AG08395 (cell line): Measurements from ENCODE around the gene LRFN2.

Experiments used
- DNase-seq: peaks from one replicate; pipeline ENCODE4 v3.0.0; 2012; ENCODE audit warnings: mixed read lengths, low spot score

LRFN2 gene

DNA sequence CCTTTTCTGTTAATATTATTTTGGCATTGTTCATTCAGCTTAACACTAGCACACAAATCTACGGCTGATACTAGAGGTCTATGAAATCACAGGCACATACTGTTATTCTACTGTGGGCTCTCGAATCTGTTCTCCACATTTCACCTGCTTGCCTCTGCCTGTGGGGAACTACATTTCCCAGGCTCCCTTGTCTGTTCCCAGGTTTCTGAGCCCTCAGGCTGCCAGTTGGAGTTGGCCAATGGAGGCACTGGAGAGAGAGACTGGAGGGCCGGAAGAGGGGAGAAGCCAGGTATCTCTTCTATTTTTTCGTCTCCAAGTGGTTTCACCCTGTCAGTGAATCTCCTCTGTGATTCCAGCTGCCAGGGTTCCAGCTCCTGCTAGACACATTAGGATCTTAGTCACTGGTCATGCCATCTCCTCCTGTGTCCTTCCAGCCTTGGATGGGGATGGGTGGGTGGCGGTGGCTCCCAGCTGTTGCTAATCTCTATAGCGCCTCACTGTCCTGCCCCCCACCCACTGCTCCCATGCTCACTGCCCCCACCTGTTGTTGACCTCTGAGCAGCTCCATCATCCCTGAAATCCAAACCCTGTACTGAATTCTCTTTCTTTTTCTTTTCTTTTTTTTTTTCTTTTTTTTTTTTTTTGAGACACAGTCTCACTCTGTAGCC, 188.2 kb downstream of the LRFN2 start:
- no peak for DNase-seq

DNA sequence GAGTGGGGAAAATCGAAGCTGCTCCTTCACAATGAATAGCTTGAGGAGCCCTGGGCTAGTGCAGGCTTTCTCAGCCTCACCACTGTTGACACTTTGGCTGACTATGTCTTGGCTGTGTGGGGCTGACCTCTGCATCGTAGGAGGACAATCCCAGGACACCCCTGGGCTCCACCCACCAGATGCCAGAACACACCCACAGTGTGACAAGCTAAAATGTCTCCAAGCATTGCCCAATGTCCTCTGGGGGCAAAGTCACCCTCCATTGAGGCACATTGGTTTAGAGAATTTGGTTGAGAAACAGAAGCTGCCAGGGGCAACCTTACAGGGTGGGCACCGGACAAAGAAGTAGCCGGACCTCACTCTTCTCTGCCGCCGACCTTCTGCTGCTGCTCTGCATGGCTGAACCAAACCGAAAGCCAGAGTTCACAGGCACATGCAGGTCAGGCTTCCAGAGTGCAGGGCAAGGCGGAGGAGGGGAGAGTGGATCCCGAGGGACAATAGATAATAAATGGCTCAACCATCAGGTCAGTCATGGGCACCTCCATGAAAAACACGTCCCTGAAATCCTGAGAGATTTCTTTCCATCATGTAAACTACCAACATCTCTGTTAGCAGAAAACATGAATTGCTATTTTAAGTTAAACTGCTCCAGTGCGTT, 189.0 kb downstream of the LRFN2 start:
- no peak for DNase-seq

DNA sequence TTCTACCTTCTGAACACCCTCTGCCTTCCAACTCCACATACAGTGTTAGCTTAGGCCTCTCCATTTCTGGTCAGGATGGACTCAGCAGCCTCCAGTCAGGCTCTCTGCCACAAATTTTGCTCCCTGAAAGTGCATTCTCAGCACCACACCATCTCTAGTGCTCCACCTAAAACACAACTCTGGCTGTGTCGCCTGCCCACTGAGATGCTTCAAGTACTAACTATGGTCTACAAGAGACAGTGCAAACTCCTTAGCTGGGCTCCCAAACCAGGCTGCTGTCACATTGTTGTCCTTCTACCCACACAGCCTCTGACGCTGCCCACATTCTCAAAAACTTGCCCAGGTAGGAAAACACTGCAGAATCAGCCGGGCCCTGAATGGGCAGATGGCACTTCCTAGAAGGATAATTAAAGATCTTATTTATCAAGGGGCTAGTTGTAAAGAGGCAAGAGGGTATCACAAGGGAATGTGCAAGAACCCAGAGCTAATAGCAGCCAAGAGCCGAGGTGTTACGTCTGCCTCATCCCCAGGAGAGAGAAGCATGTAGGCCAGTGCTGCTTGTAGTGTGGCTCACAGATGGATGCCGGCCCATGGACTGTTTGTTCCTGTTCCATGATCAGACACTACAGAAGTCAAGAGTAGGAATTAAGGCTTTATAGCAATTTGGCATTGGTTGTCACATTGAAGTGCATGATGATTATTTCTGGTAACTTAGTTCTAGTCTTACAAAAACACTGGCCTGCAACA, 189.7 kb downstream of the LRFN2 start:
- DNase-seq = no peak

DNA sequence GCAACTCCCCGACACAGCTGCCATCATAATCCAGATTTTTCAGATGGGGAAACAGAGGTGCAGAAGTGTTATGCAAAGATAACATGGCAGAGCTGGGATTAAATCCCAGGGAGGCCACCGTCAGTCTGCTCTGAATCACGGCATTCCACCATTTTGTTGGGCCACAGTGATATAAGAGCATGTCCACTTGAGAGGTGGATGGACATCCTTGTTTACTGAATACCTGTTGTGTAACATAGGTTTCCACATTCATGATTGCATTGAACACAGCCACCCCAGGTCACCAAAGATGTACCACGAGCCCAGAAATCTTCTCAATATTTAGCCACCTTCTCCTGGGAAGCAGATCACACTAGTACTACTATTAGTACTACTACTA, 191.5 kb downstream of the LRFN2 start:
- no peak for DNase-seq

DNA sequence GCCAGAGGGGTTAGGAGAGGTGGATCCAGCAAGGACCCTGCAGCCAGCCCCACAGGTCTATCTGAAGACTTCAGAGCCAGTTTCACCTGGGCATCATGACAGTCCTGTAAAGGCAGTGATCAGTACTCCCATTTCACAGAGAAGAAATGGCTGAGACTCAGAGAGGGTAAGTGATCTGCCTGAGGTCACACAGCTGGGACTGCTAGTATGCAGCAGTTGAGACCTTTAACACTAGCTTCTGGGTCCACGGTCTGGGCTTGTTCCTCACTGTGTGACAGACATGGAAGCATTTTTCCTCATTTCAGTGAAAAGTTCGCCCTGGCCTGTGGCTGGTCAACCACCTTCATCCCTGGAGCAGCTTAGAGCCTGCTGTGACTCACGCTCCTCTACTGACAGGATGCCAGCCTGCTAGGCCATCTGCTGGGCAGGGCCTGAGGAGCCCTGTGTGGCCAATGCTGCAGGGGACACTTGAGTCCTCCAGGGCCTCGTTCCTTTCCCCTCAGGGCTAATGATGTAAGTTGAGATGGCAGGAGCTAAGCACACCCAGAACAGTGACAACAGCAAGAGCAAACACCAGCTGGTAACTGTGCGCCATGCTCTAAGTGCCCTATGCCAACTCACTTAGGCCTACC, 192.0 kb downstream of the LRFN2 start:
- DNase-seq = peak; percentile 55

DNA sequence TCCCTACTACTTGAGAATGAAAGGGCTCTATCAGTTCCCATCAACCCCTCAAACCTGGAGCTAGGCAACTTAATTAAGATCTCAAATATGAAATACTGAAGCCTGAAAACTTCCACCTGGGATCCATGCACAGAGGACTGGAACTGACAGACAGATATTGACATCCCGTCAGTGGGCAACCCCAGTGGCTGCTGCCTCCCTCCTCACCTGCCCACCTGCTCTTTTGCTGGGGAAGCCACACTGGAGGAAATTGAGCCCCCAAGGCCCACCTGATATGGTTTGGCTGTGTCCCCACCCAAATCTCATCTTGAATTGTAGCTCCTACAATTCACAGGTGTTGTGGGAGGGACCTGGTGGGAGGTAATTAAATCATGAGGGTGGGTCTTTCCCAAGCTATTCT, 192.8 kb downstream of the LRFN2 start:
- DNase-seq = no peak

DNA sequence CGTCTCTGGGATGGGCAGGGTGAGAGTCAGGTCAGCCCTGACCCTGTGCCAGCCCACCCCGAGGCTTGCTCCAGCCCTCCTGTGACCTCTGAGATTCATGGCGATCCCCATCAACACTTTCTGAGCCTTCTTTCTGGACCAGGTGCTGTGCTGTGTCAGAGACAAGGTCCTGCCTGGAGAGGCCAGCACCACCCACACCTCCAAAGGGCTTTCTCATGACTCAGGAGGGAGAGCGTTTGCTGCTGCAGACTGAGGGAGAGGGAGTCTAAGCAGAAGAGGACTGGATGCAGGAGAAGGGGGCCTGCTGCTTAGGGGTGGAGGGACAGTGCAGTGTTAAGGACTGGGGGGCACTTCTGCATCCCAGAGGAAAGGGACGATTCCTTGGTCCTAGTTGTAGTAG, 193.5 kb downstream of the LRFN2 start:
- no peak for DNase-seq

DNA sequence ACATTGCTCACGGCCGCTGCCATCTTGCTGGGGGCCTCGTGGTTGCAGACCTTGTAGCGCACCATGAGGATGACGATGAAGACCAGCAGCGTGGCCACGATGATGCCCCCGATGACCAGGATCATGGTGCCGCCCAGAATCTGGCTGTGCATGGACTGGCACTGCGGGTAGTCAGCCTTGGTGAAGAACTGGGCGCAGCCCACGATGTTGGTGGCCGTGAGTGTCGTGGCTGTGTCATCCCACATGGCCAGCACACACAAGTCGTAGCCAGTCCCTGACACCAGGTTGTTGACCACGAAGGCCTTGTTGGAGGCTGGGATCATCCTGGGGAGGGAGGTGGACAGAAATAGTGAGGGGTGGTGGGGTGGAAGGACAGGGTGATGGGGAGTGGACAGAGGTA, 194.6 kb downstream of the LRFN2 start:
- no peak for DNase-seq

DNA sequence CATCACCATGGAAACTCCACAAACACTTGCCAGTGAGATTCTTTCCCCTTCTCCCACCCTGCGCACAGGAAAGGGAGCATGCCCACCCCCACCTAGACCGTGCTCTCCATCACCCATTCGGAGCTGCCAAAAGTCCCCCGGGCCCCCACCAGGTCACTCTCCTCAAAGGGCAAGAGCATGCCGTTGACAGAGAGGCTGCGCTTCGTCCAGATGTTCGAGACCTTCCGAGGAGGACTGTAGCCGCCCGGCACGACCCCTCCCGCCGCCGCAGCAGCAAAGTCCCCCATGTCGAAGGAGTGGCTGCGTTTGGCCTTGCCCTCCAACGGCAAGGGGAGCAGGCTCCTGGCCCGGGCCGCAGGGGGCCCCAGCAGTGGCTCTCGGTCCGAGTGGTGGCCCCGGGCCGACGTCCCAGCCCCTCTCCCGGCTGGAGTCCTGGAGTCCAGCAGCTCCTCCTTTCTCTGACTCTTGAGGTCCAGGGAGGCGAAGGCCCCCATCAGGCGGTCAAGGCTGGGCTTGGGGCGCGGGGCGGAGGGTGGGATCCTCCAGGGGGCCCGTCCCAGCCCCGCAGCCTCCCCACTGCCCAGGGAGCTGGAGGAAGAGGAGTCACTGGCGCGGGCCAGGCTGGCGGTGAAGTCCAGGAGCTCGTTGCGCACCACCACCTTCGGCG, 195.2 kb downstream of the LRFN2 start:
- no peak for DNase-seq

DNA sequence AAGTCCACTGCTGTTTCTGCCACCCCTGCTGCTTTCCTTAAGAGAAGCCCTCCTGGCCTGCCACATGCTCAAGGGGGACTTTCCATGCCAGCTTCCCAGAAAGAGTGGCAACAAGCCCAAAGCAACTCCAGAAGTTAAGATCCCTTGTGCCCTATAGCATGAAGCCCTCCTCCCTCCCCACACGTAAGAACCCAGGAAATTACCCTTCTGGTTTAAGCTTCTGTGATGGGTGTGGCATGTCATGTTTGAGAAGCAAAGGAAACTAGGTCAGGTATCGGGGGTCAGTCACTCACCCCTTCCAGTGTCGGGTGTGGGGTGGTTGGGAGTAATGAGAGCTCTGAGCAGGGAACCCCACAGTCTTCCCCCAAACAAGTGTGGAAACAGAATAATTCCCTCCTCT, 196.1 kb downstream of the LRFN2 start:
- no peak for DNase-seq

DNA sequence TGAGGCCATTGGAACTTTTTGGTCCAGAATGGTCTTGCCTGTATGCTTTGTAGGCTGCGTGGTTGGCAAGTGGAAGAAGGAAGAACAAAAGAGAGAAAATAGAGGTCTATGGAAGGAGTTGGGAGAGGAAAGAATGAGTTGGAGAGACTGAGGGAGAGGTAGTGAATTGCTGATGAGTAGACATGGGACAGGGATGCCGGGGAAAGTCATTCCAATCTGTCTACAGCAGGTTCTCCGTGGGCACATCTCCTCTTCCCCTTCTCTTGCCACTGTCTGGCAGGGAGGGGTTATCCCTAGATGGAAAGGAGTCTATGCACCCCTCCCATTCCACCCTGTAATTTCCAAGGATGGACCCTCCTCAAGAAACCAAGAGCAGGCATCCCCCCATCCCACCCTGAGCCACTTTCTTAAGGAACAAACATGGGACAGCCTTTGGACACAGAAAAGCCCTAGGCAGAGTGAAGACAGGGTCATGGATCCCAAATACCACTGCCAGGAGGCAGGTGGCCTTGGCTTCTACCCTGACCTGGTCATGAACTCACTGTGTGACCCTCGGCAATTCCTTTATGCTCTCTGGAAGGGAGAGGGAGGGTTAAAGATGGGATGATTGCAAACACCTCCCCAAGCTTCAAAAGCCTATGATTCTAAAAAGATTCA, 196.9 kb downstream of the LRFN2 start:
- DNase-seq = no peak

DNA sequence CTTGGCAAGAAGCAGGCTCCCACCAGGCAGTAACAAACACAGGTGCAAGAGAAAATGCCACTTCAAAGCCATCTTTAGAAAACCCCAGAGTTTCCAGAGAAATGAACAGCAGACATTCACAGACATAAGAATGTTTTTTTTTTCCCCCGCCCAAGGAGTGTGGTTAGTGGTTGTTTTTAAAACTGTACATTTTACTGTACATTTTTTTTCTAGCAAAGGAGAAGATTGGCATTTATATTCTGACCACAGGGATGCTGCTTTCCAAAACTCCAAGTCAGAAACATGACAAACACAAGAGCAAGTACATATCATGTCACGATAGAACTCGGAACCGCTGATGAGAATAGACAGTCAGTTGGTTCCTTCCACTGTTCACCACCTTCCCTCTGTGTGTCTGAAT, 197.9 kb downstream of the LRFN2 start:
- DNase-seq = no peak

DNA sequence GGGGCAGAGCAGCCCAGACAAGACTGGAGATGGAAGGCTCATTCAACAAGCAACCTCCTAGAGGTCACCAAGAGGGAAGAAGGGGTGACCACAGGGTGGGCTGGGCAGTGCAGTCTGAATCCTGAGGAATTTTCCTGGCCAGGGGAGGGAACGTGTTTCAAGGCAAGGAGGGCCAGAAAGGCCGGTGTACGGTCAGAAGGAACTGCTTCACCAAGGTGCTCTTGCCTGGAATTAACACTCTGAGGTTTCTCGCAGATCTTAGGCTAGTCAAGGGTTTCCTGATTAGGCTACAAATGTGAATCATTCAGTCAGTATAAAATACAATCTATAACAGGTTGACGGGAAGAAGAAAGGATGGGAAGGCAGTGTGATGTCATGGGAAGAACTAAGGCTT, 199.3 kb downstream of the LRFN2 start:
- DNase-seq = no peak

DNA sequence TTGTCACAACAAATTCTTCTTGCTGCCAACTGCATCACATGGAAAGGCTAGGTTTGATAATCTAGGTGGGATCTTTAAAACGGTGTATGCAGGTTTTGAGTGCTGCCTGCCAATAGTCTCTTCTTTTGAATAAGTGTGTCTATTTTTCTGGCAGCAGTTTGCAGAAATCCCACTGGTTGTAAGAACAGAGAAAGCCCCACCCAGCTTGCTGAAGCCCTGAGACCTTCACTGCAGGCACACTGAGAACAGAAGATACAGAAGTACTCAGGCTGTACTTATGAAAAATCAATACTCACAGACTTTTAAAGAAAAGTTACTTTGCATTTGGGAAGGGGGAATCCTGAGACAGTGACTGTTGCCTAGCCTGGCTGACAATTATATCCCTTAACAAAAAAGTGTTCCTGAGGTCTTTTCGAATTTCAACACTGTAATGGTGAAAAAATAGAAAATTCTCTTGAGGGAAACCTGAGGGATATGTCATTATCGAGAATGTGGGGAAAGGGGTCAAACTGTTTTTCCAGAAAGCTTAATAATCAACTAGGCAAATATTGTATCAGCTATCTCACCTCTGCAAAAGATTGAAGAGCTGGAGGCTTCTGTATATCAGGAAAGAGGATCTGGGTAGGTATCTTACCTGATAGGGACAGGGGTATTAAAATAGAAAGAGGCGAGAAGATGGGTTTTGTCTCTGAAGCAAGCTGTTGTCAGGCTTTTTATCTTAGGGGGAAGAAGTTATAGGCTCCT, 199.9 kb downstream of the LRFN2 start:
- no peak for DNase-seq

DNA sequence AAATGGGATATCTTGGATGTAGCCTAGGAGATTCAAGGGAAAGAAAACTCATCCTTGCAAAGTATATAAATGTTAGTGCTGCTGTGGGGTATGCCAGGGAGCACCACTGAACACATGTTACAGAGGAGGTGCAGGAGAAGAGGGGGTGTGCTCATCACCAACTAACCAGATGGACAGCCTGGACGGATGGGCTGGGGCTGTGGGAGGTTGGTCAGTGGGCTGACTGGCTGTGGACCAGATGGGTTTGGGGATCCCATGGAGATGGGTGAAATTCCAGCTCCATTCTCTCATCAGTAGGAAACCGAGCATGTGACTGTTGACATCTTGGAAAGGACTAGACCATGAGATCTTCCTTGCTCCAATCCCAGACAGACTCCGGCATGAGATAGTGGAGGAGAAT, 201.0 kb downstream of the LRFN2 start:
- no peak for DNase-seq

DNA sequence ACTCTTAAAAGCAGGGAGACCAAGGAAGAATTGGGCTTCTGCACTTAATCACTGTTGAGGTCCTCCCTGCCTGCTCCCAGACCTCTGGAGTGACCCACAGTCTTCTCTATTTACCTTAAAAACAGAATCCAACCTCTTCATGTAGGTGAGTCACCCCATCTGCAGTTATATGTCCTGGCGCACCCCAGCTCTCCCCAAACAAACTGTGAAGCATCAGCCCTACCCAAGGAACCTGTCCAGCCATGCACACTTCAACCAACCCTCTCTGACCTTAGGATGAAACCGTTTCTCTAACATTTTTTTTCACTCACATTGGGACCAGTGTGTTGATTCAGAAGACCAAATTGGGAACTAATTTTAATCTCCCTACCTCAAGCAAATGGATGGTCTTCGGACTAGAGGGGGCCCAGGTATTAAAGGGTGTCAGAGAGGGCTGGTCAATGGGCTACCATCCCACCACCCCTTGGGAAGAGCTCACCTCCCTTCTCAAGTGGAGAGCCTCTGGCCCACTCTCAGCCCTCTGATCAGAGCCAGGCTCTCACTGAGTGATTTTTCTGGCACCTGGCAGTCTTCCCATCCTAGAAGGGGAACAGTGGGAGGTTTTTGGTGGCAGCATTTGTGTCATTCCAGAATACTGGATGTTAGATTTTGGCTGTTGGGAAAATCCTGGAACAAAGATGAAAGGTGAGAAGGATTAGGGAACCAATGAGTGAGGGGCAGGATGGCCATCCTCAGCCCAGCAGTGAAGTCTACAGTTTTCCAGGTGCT, 203.6 kb downstream of the LRFN2 start:
- no peak for DNase-seq

DNA sequence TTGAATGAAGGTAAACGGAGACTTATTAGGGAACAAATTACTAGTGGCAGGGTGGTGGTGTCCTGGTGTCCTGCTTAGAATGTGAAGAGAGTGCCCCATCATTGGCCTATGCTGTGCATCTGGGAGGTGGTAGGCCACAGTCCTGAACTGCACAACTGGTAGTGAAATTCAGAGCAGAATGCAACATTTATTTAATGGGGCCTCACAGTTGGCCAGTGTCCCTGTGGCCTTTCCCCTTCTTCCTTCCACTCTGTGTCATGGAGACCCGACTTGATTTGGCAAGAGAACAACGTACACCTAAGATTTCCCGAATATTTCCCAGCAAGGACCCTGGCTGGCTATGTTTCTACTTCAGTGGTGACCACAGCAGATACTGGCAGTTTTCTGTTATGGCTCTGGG, 206.9 kb downstream of the LRFN2 start:
- DNase-seq = no peak

DNA sequence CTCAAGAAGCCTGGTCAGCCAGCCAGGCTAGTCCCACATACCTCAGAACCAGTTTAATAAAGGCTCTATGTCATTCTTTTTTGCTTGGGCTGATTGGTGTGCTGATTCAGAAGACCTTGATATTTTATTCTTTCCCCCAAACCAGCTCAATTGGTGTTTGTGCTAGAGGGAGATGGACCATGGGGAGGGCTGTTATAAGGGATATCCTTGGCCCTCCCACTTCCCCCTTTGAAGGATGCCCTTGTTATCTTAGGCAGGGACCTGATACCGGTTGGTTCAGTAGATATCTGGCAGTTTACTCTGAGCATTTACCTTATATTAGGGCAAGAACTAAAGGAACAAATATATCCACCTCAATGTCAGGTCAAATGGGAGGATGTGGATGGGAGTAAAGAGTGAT, 207.4 kb downstream of the LRFN2 start:
- no peak for DNase-seq

DNA sequence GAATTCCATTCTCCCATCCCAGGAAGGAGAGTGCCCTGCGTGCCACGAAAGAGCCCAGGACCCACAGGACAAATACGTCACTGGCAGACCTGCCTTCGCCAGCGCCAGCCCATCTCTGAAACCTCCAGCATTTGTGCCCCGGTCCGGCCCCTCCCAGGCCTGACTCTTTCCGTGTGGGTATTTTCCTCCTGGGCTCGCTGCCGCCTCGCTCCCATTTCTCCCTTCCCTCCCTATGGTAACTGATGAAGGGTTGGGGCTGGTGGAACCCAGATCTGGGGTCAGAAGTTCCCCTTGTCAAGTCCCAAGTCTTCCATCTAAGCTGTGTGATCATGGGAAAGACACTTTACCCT, 208.5 kb downstream of the LRFN2 start:
- no peak for DNase-seq

DNA sequence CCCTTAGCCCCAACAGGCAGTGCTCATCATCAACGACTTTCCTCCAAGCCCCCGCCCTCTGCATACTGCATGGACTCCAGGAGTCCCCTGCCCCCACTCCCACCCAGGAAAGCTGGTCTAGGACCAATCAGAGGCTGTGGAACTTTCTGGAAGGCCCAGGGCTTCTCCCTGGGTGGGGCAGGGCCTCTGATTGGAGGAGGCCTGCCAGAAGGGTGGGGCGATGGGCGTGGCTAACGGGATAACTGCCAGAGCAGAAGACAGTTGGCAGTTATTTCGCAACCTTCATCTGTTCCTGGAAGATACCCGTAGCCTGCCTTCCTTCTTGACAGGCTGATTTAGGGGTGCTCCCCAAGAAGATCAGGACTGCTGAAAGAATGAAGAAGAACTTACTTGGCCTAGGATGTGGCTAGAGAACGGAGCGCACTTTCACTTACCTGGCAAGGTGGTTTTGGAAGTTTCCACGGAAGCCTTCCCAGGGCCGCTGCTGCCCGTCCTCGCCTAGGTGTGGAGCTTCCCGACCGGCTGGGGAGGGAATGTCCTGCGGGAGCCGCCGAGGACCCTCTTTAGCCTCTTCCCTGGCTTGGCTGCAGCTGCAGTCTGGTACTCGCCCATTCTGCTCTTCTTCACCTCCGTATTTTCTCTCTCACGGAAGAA, 209.0 kb downstream of the LRFN2 start:
- DNase-seq = no peak
